PC-9 (cell line): ENCODE data around the gene FAM120B. TPM values are rescaled to one million over a fixed set of nuclear protein-coding genes. Genes with fewer than 3 reads are reported as not detected.

Experiments
- BruUV-seq: library from RNA; stranded (reverse); fragments of 400-500 nt; replicated peaks from 2 replicates; lab custom pipeline; 2021; lab: Mats Ljungman, UMichigan
- CTCF ChIA-PET: fragments of 300-600 bp; sonication (Branson Sonifier 250); formaldehyde crosslinking; loops from one replicate; lab custom pipeline; 2022; ENCODE audit warnings: antibody characterized with exemption; lab: Charles Lee
- POLR2A ChIA-PET: fragments of 300-600 bp; sonication (Branson Sonifier 250); formaldehyde crosslinking; loops from one replicate; lab custom pipeline; 2022; ENCODE audit warnings: antibody characterized with exemption; ENCODE audit not compliant: unreplicated experiment; lab: Charles Lee
- DNase-seq, 2 experiments: peaks; one replicate each; pipeline versions ENCODE4 v3.0.0 to v3.0.0-alpha.2; 2015 to 2022; ENCODE audit warnings: mixed read lengths in 1 of 2
- H2AFZ ChIP-seq: fragments of 200-600 bp; sonication (generic); 2 replicates; pipeline ENCODE4 v1.8.1; 2017; ENCODE audit warnings: antibody characterized with exemption
- H3F3A ChIP-seq: fragments of 200-600 bp; sonication (generic); 2 replicates; pipeline ENCODE4 v1.8.1; 2017; ENCODE audit warnings: antibody characterized with exemption, mild to moderate bottlenecking, low read depth; ENCODE audit not compliant: insufficient read depth
- H3K27ac ChIP-seq: fragments of 200-600 bp; sonication (generic); 2 replicates; pipeline ENCODE4 v1.6.1; 2016; ENCODE audit warnings: mixed run types
- H3K27me3 ChIP-seq: fragments of 200-600 bp; sonication (generic); 2 replicates; pipeline ENCODE4 v1.6.1; 2016; ENCODE audit warnings: low read depth, mixed run types; ENCODE audit not compliant: insufficient read depth
- H3K36me3 ChIP-seq: fragments of 200-600 bp; sonication (generic); 2 replicates; pipeline ENCODE4 v1.6.1; 2016; ENCODE audit warnings: low read depth, mixed run types
- H3K4me1 ChIP-seq: fragments of 200-600 bp; sonication (generic); replicated peaks from 2 replicates; pipeline ENCODE4 v1.6.1; 2016; ENCODE audit warnings: mixed run types; ENCODE audit not compliant: insufficient read depth
- H3K4me2 ChIP-seq: fragments of 200-600 bp; sonication (generic); 2 replicates; pipeline ENCODE4 v1.6.1; 2017; ENCODE audit warnings: mixed run types
- H3K4me3 ChIP-seq: fragments of 200-600 bp; sonication (generic); 2 replicates; pipeline ENCODE4 v1.6.1; 2016; ENCODE audit warnings: mixed run types
- H3K79me2 ChIP-seq: fragments of 200-600 bp; sonication (generic); 2 replicates; pipeline ENCODE4 v1.6.1; 2017; ENCODE audit warnings: low read depth, mixed run types
- H3K9me2 ChIP-seq: fragments of 200-600 bp; sonication (generic); 2 replicates; pipeline ENCODE4 v1.8.1; 2017; ENCODE audit warnings: mild to moderate bottlenecking; ENCODE audit not compliant: insufficient read depth
- H3K9me3 ChIP-seq: fragments of 200-600 bp; sonication (generic); 2 replicates; pipeline ENCODE4 v1.8.1; 2016; ENCODE audit warnings: low read depth; ENCODE audit not compliant: insufficient read depth
- H4K20me1 ChIP-seq: fragments of 200-600 bp; sonication (generic); 2 replicates; pipeline ENCODE4 v1.8.1; 2017; ENCODE audit not compliant: insufficient read depth
- CTCF ChIP-seq: fragments of 200-600 bp; sonication (generic); conservative IDR thresholded peaks from 2 replicates; pipeline ENCODE4 v1.6.1; 2017; ENCODE audit warnings: mixed run types, antibody characterized with exemption, mild to moderate bottlenecking, moderate library complexity
- EZH2 ChIP-seq: fragments of 200-600 bp; sonication (generic); IDR thresholded peaks from 2 replicates; pipeline ENCODE4 v1.8.0; 2017; ENCODE audit warnings: antibody characterized with exemption, low read depth
- intact Hi-C: fragments of 100-400 bp; cut with micrococcal nuclease; formaldehyde crosslinking; loops from one replicate; pipeline ENCODE4 v1.10.0; 2022; ENCODE audit not compliant: unreplicated experiment
- total RNA-seq: library from RNA; stranded (reverse); gene quantifications from 2 replicates; pipeline ENCODE4 v1.2.3, GENCODE V29; 2021

FAM120B gene
- total RNA-seq, 1 experiment from 2014 or later, result 14.3 TPM

DNA sequence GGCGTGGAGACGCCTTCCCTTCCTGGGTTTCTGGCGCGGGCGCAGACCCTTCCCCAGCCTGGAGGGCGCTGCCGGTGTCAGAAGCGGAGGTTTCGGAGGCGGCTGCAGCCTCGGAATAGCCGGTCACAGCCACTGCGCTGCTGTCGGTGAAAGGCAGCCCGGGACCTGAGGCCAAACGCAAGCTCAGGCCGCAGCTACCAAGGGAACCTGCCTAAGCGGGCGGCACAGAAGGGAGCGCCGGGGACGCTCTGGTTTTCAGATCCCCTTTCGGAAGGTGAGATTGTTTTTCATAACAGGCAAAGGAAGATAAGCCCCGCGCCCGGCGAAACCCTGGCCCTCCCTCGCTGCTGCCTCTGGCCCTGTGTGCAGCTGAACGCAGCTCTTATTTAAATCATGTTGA, 116.5 kb downstream of the FAM120B start:
- H3K27ac ChIP-seq, result no peak overlapping the region
- no peaks in the 10 kb centered on the region for H4K20me1 ChIP-seq
- no peaks in the 10 kb centered on the region for H3K9me3 ChIP-seq
- peaks cover 69% of the 10 kb centered on the region for H3K27me3 ChIP-seq
- no peaks in the 10 kb centered on the region for H3K79me2 ChIP-seq
- H3K4me2 ChIP-seq, result no peak overlapping the region
- no peaks in the 10 kb centered on the region for H3F3A ChIP-seq
- H2AFZ ChIP-seq, result no peak overlapping the region
- no peaks in the 10 kb centered on the region for H3K9me2 ChIP-seq
- BruUV-seq, result no TSS peak
- H3K36me3 ChIP-seq, result no peaks in the 10 kb centered on the region
- TF ChIP-seq EZH2 (no peak), CTCF (no peak)
- H3K4me1 ChIP-seq, result no peaks in the 10 kb centered on the region
- ChIA-PET POLR2A (no interaction called here), CTCF (no interaction called here)
- intact Hi-C loops, result no loop called here
- H3K4me3 ChIP-seq, result no peak overlapping the region
- no peak for DNase-seq

DNA sequence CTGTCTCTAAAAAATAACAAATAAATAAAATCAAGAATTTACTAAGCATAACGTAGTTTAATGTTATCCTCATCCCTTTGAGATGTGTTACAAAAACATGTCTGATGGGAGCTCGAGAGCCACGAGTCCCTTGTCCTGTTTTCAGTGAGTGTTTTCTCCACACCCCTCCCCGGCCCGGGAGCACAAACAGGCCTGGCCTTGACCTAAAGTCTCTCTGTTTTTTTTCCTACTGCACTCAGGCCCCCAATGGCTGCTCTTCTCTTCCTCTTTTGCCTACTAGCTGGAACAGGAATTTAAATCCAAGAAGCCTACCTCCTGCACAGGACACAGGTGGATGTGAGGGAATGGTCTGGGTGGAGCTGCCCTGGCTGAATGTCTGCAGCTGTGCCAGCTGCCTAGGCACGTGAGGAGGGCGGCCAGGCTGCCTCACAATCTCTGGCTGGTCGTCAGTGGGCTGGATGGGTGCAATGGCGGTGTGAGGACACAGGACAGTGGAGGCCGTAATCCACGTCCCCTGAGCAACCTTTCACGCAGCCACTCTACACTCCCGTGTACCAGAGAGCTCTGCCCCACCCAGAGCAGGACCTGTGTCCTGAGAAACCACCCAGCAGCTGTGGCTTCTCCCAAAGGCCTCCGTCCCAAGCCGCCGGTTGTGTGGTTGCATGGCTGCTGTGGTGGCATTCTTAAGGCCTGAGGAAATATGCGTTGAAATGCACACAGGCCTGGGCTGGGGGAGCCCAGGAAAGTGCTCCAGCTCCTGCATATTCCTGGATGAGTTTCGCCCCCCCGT, 117.5 kb downstream of the FAM120B start:
- Histone ChIP-seq H3K9me2 (no peaks in the 10 kb centered on the region), H3K4me3 (no peak overlapping the region), H3K79me2 (no peaks in the 10 kb centered on the region), H3K4me2 (no peak overlapping the region), H4K20me1 (no peaks in the 10 kb centered on the region), H3K36me3 (no peaks in the 10 kb centered on the region), H3K9me3 (no peaks in the 10 kb centered on the region), H2AFZ (no peak overlapping the region), H3K27ac (no peak overlapping the region), H3K4me1 (no peaks in the 10 kb centered on the region), H3K27me3 (peaks cover 62% of the 10 kb centered on the region), H3F3A (no peaks in the 10 kb centered on the region)
- DNase-seq, result no peak
- BruUV-seq, result no TSS peak
- POLR2A ChIA-PET, result no interaction called here
- CTCF ChIA-PET, result no interaction called here
- intact Hi-C loops, result no loop called here
- TF ChIP-seq CTCF (no peak), EZH2 (no peak)

- H3K9me2 ChIP-seq, result no peaks in the 10 kb centered on the region
- H3K79me2 ChIP-seq, result no peaks in the 10 kb centered on the region
- intact Hi-C loops, result no loop called here
- BruUV-seq, result no TSS peak
- no peak overlapping the region for H2AFZ ChIP-seq
- no peaks in the 10 kb centered on the region for H3K4me1 ChIP-seq
- H3K4me3 ChIP-seq, result no peak overlapping the region
- no peak for DNase-seq
- TF ChIP-seq EZH2, result no peak
- no peak for TF ChIP-seq CTCF
- no peak overlapping the region for H3K27ac ChIP-seq
- H4K20me1 ChIP-seq, result no peaks in the 10 kb centered on the region
- ChIA-PET POLR2A (no interaction called here), CTCF (no interaction called here)
- H3F3A ChIP-seq, result no peaks in the 10 kb centered on the region
- H3K9me3 ChIP-seq, result no peaks in the 10 kb centered on the region
- H3K36me3 ChIP-seq, result no peaks in the 10 kb centered on the region
- H3K27me3 ChIP-seq, result peaks cover 60% of the 10 kb centered on the region
- H3K4me2 ChIP-seq, result no peak overlapping the region
Observed at GRCh38 chr6:170424604-170425126, 118.1 kb downstream of the FAM120B start.
